HG02981 (cell line): ENCODE results near the gene TTLL8.
"Not testable (repeated sequence)": the region's sequence is repeated elsewhere in the genome, so short reads cannot be mapped to it uniquely, and the experiment has no call there.

Experiments
- ATAC-seq: cut with Tn5 transposase; IDR thresholded peaks from one replicate; pipeline ENCODE4 v1.9.1; 2021; ENCODE audit warnings: mild to moderate bottlenecking, moderate library complexity; ENCODE audit not compliant: unreplicated experiment

The TTLL8 gene

DNA sequence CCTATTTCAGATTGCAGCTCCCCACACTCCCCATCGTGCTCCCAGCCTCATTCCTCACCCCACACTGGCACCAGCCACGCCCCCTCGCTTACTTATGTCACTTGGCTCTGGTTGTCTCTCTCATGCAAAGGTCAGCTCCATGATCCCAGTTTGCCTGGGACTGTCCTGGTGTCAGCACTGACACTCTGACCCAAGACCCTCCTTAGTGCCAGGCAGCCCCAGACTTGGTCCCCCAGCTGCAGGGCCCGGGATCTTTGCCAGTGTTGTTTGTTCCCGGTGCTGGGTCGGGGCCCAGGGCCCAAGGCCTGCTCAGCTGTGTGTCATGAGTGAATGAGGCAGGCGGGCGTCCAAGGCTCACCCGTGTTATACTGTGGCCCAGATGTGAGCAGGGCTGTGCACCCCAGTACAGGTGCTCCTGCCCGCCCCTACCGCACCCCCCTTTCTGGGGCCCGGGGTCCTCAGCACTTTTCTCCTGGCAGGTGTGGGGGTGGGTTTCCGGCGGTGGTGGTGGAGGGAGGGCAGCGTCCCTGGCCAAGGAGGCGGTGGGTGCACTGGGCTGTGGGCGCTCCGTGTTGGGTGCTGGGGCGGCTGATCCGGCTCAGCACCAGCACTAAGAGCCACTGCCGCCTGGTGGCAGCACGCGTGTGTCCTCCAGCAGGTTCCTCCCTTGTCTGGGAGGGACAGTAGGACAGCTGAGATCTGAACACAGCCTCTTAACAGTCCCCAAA, 65.0 kb downstream of the TTLL8 start:
- no peak for ATAC-seq

DNA sequence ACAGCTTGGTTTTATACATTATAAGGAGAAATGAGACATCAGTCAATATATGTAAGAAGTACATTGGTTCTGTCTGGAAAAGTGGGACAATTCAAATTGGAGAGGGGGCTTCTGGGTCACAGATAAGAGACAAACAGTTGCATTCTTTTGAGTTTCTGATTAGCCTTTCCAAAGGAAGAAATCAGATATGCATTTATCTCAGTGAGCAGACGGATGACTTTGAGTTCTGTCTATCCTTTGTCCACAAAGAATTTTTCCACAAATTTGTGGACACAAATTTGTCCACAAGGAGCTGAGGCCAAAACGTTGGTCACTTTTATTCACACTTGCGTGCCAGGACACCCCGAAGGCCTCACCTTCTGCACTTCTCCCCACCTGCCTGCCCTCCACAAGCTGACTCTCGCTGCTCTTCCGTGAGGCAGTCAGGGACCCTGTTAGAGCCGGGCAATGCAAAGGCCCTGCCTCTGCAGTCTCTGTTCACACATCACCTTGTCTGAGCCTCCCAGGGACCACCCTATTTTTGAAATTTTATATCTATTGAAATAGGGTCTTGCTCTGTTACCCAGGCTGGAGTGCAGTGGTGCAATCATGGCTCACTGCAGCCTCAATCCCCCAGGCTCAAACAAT, 66.1 kb downstream of the TTLL8 start:
- no peak for ATAC-seq

DNA sequence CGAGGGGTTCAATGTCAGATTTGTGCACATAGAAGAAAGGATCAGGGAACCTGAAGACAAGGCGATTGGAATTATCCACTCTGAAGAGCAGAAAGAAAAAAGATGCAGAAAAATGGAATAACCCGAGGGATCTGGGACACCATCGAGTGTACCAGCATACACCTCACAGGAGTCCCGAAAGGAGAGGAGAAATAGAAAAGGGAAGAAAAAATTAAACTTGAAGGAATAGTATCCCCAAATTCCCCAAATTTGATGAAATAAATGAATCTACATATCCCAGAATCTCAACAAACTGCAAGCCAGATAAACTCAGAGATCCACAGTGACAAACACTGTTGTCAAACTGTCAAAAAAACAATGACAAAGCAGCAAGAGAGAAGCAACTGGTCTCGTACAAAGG, 66.9 kb downstream of the TTLL8 start:
- ATAC-seq: no peak

DNA sequence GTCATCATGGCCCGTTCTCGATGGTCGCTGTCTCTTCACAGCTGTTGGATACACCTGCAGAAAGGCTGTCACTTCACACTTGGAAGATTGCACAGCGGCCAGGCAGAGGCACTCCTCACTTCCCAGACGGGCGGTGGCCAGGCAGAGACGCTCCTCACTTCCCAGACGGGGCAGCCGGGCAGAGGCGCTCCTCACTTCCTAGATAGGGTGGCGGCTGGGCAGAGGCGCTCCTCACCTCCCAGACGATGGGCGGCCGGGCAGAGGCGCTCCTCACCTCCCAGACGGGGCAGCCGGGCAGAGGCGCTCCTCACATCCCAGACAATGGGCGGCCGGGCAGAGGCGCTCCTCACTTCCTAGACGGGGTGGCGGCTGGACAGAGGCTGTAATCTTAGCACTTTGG, 68.3 kb downstream of the TTLL8 start:
- not testable (repeated sequence) for ATAC-seq

DNA sequence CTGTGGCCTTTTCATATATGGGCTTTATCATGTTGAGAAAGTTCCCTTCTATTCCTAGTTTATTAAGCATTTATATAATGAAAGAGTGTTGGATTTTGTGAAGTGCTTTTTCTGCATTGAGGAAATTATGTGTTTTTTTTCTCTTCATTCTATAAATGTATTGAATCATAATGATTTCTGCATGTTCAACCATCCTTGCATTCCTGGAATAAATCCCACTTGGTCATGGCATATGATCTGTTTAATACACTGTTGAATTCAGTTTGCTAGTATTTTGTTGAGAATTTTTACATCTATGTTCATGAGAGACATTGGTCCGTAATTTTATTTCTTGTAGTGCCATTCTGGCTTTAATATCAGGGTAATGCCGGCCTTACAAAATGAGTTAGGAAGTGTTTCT, 71.8 kb downstream of the TTLL8 start:
- ATAC-seq: no peak

DNA sequence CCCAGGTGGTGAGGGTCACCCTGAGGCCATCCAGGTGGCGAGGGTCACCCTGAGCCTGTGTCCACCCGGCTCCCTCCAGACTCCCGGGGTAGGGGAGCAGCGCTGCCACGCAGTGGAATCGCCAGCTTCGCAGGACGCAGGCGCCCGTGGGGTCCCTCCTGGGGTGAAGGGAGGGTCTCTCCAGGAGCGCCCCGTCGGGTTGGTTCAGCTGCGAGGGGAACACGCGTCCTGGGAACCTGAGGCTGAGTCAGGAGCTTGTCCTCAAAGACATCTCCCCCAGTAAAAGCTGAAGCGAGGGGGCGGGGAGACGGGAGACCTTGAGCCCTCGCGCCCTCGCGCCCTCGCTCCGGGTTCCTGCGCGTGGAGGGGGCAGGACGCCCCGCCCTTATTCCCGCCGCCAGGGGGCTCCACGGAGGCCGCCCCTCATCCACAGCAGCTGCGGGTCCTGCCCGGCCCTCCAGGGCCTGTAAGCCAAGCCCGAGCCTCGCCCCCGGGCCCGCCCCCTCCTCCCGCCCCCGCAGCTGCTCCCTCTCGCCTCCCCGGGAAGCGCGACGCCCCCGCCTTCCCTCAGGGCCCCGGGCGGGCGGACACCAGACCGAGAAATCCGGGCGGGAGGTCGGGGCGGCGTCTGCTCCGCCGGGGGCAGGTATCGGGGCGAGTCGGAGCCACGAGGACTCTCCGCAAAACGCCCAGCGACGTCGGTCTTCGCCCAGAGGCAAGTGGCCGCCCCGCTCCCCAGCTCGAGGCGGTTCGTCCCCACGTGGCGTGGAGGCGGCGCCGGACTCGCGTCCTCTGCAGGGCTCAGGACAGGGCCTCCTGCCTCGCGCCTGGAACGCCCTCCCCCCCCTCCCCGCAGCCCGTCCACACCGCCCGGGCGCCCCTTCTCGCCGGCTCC, 74.7 kb downstream of the TTLL8 start:
- ATAC-seq: no peak

DNA sequence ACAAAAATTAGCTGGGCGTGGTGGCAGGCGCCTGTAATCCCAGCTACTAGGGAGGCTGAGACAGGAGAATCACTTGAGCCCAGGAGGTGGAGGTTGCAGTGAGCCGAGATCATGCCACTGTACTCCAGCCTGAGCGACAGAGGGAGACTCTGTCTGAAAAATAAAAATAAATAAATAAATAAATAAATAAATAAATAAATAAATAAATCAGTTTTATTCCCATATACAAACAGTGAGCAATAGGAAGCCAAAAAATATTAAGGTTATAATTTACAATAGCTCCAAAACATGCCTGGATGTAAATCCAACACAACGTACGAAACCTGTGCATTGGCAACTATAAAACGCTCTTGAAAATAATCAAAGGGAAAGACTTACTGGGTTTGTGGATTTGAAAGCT, 76.3 kb downstream of the TTLL8 start:
- ATAC-seq: not testable (repeated sequence)

DNA sequence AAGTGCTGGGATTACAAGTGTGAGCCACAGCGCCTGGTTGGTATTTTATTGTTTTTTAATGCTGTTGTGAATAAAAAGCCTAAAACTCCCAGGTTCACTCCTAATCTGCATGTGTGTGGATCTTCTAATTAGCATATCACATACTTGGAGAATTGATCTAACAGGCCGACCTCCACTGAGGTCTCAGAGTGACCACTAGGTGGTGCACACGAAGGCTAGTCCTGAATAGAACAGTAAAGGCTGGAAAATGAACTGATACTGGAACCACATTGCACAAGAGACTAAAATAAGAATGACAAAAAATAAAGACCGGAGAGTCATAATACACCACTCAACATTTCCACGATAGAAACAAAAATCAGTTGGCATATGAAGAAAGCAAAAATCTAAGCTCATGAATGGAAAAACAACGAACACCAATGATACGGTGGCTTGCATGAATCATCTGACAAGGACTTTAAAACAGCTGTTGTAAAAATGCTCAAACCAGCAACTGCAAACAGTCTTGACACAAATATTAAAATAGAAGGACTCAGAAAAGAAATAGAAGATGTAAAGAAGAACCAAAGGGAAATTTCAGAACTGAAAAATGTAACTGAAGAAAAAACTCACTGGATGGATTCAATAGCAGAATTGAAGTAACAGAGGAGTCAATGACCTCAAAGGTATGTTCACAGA, 78.4 kb downstream of the TTLL8 start:
- no peak for ATAC-seq

DNA sequence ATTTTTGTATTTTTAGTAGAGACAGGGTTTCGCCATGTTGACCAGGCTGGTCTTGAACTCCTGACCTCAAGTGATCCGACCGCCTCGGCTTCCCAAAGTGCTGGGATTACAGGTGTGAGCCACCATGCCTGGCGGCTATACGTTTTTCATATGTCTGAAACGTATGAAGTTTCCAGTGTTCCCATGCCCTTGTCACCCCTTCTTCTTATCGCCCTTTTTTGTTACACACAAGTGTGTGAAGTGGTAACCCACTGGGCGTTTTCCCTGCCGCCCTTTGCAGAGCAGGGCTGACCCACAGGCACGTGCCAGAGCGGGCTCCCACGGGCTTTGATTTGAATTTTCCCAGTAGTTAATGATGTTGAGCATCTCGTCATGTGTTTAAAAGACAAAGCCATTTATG, 80.5 kb downstream of the TTLL8 start:
- ATAC-seq: no peak

DNA sequence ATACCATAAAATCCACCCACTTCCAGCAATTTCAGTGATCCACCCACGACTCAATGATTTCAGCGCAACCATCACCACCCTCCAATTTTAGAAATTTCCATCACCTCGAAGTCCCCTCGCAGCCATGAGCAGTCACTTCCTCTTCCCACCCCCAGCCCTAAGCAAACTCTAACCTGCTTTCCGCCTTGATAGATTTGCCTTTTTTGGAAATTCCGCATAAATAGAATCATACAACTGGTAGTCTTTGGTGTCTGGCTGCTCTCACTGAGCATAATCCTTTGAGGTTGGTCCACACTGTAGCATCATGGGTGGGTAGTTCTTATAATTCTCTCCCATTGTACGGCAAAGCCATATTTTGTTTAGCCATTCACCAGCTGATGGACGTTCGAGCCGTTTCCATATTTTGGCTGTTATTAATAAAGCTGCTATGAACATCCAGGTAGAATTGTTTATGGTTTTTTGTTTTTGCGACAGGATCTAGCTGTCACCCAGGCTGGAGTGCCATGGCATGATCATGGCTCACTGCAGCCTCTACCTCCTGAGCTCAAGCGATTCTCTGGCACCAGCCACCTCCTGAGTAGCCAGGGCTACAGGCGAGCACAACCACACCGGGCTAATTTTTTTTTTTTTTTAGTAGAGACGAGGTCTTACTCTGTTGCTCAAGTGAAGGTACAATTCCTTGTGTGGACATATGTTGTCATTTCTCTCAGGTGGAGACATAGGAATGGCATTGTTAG, 81.5 kb downstream of the TTLL8 start:
- no peak for ATAC-seq

DNA sequence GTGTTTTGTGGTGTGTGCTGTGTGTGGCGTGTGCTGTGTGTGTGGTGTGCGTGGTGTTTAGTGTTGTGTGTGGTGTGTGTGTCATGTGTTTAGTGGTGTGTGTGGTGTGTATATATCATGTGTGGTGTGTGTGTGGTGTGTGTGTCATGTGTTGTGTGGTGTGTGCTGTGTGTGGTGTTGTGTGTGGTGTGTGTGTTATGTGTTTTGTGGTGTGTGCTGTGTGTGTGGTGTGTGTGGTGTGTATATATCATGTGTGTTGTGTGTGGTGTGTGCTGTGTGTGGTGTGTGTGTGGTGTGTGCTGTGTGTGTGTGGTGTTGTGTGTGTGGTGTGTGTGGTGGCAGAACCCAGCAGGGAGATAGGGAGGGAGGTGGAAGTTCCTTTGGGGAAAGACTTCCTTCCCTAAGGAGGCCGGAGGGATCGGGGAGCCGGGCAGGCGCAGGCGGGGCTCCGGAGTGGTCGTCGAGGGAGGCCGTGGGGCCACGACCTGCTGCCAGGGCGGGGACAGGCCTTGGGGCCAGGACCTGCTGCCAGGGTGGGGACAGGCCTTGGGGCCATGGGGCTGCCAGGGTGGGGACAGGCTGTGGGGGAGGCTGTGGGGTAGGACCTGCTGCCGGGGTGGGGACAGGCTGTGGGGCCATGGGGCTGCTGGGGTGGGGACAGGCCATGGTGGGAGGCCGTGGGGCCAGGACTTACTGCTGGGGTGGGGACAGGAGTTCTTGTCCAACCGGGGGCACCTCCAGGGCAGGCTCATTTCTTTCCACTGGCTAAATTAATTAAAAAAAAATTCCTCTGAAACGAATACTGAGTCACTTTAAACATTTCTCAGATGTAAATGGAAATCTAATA, 82.3 kb downstream of the TTLL8 start:
- no peak for ATAC-seq

DNA sequence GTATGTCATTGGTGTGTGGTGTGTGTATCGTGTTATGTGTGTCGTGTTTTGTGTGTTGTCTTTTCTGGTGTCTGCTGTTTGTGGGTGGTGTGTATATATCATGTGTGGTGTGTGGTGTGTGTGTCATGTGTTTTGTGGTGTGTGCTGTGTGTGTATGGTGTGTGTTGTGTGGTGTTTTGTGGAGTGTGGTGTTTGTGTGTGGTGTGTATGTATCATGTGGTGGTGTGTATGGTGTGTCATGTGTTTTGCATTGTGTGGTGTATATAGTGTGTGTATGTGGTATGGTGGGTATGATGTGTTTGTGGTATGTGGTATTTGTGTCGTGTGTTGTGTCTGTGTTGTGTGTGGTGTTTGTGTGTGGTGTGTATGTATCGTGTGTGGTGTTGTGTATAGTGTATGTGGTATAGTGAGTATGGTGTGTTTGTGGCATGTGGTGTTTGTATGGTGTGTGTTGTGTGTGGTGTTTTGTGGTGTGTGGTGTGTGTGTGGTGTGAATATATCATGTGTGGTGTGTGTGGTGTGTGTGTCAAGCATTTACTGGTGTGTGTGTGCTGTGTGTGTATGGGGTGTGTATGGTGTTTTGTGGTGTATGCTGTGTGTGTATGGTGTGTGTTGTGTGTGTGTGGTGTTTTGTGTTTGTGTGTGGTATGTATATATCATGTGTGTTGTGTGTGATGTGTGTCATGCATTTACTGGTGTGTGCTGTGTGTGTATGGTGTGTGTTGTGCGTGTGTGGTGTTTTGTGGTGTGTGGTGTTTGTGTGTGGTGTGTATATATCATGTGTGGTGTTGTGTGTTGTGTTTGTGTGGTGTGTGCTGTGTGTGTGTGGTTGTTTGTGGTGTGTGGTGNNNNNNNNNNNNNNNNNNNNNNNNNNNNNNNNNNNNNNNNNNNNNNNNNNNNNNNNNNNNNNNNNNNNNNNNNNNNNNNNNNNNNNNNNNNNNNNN, 84.8 kb downstream of the TTLL8 start:
- ATAC-seq: no peak

DNA sequence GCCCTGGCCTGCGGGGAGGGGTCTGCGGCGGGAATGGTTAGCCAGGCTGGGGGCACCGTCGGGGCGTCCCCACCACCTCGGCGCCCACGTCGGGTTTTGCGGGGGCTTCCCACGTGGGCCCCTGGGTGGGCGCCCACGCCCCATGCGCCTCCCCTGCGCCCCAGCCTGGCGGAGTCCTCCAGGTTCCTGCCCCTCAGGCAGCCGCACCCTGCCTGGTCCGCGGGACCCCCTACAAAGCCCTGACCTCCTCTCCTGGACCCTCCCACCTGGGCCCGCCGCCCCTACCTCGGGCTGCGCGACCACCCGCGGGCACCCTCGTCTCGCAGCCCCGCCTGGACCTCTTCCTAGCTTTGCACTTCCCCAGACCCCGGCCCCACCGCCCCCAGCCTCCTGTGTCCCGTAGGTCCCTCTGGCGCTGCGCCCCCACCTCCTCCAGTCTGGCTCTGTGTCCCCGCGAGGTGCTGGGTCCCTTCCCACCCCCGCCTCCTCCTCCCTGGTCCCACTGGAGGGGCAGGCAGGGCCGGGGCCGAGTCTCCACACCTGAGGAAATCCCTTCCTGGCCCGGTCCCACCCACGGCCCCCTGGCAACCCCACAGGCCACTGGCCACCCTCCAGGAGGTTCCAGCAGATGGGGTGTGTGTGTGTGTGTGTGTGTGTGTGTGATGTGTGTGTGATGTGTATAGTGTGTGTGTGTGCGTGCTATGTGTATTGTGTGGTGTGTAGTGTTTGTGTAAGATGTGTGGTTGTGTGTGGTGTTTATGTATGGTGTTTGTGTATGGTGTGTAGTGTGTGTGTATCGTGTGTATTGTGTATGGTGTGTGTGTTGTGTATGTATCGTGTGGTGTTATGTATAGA, 85.7 kb downstream of the TTLL8 start:
- ATAC-seq: no peak

DNA sequence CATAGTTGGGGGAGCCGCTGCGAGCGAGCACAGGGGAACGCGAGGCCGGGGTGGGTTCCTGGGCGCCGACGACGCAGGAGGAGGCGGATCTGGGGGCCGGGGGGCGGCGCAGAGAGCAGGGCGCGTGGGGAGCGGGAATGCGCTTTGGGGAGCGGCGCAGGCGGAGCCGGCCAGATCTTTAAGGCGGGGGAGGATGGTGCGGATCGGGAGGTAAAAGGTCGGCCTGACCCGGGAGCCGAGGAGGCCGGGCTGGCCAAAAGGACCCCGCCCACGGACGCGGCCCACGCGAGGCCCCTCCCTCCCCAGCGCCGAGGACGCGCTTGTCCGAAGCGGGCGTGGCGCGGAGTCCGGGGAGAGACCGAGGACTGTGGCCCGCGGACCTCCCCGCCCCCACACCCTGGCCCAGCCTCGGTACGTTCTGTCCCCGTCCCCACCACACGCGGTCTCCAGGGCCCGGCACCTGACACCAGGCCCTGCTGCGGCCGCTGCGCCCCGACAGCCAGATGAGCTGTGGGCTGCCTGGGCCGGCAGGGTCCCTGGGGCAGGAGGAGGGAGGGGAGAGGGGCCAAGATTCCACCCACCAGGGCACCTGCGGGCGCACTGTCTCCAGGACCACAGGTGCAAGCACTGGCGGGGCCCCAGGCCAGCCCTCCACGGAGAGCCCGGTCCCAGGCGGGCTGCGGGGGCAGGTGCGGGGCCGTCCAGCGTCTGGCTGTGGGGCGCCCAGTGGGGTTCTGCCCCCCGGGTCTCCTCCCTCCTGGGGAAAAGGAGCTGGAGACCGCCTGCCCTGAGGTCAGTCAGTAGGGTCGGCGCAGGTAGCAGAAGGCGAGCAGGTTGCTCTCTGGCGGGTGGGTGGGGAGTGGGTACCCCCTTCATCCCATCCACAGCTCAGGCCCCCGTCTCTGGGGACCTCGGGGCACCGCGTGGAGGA, 86.6 kb downstream of the TTLL8 start:
- ATAC-seq: peak; percentile 16

DNA sequence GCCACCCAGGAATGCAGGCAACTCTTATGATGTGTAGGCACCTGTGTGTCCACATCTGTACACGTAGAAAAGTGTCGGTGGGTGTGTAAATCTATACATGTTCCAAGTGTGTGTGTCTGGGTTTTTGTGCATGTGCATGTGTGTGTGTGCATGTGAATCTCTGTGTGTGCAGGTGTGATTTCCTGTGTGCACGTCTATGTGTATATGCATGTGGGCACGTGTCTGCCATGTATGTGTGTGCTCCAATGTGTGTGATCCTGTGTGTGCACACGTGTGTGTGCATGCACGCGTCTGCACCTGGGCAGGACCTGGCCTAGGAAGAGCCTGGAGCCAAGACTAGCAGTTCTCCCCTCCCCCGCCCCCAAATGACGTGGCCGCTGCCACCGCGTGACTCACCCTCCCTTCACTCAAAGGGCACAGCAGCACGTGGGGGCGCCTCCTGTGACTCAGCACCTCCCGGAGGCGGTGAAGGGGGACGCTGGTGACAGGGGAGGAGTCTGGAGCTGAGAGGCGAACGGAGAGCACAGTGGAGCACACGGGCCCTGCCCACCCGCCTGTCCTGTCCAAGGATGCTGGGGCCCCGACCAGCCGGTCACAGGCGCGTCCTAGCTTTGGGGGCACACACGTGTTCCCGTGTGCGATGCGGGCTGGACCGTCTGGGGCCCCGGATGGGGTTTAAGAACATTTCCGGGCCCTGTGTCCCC, 87.4 kb downstream of the TTLL8 start:
- peak; percentile 73 for ATAC-seq
